GM12891 (cell line): ENCODE data around the gene TRIM66.

ENCODE experiments used
- POLR2A ChIP-seq: IDR thresholded peaks from 2 replicates; pipeline ENCODE4 v1.6.1; 2011; ENCODE audit warnings: low read depth, low read length, control low read depth
- TAF1 ChIP-seq: IDR thresholded peaks from 2 replicates; pipeline ENCODE4 v1.6.1; 2011; ENCODE audit warnings: low read depth, low read length, control low read depth

GRCh38 chr11:8697054-8697453 lies 14.6 kb upstream of the TRIM66 start:
- no peak for TF ChIP-seq TAF1
- no peak for TF ChIP-seq POLR2A
